NOMO-1 (cell line): ENCODE data around the gene MTCH1.
A peak's percentile ranks its signal among the peaks of the same experiment; 100 is the strongest.
"Not testable (repeated sequence)": the region's sequence is repeated elsewhere in the genome, so short reads cannot be mapped to it uniquely, and the experiment has no call there.

Experiments used
- DNase-seq, 2 experiments: peaks; one replicate each; lab custom pipeline; 2025; ENCODE audit not compliant: unreplicated experiment in 2 of 2; lab: John Stamatoyannopoulos, UW

The MTCH1 gene

DNA sequence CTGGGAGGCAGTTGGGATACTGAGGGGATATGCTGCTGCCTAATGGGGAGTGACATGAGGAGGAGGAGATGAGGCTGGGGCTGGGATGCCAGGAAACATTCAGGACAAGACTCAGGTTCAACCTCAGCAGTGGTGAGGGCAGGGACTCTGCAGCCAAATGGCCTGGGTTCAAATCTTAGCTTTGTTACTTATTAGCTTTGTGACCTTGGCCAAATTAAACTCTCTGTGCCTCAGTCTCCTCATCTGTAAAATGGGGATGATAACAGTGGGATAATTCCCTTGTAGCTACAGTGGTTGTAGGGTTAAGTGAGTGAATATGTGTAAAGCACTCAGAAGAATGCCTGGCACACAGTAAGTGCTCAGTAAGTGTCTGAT is 29.6 kb downstream of the MTCH1 start:
- DNase-seq = no peak

DNA sequence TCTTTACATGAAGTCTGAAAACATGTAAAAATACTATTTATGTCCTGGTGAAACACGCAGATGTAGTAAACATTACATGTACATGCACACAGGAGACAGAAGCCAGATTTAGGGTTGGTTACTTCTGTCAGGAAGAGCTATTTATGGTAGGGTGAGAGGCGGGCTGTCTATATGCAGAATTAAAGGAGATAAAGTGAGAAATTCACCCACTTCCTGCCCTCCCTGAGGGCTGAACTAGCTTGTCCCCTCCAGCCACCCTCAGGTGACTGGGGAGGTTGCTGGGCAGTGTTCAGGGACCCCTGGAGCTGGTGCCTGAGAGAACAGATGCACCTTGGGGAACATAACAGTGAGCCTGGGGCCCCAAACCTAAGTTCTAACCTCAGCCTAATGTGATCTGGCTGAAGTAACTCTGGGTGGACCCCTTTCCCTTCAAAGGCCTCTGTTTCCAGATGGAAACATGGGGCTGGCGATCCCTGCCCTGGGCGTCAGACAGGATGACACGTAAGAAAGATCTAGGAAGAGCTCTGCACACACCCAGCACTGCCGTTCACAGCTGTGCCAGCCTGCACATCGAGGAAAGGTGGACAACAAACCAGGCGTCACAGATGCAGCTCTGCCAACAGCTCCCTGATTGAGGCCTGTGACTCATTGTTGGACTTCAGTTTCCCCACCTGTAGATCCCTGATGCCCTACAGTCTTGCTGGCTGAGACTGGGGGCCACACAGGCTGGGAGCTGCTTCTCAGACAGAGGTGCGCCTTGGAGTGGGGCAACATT is 30.1 kb downstream of the MTCH1 start:
- no peak for DNase-seq

DNA sequence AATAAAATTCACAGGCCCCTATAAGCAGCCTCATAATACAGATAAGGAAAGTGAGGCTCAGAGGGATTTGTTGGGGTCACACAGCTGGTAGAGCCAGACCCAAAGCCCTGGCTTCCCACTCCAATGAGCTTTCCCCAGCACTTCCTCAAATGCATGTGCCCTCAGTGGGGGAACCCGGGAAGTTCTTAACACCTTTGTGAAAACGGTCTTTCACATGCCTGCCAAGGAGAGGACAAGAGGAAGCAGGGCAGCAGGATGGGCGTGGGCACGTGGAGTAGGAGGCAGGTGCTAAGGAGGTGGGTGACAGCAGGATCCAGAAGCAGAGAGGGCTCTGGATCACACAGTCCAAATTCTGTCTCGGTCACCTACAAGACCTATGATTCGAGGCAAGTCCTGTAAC is 30.9 kb downstream of the MTCH1 start:
- DNase-seq = no peak

DNA sequence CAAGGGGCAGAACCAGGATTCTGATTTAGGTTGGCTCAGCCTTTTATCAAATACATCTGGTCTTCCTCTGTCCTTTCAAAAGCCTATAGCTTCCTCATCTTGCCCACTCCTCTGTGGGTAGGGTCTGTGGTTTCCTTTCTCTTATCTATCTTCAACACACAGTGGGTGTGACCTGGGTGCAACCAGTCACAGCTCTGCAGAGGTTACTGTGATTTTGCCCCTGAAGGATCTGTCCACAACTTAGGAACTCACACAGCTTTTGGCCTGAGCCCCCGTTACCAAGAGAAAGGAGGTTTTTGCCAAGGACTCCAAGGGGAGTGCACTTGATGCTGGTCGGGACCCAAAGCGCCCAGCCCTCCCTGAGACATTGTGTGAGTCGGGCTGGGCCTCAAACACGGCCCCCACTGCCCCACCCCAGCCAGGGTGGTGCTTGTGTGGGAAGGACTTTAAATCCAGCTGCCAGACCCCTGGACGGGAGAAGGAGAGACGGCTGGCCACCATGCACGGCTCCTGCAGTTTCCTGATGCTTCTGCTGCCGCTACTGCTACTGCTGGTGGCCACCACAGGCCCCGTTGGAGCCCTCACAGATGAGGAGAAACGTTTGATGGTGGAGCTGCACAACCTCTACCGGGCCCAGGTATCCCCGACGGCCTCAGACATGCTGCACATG is 31.6 kb downstream of the MTCH1 start, which contains the start of gene PI16:
PI16 (plus strand) TSS at position 477 of the 670 bp plus-strand sequence; CDS start at position 500, 23 bp downstream.
- DNase-seq = peak in 1 of 2 experiments; percentile 30

DNA sequence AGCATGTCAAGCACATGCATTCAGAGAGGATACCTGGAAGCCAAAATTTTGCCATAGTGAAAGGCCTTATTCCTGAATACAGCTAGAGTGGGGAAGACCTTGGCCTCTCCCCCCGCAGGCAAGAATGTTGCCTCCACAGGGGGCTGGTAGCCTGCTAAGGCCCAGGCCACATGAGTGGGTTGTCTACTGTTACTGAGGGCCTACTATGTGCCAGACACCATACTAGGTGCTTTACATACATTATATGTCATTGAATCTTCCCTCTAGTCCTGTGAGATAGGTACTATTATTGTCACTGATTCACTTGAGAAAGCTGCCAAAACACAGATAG is 32.1 kb downstream of the MTCH1 start:
- no peak for DNase-seq

DNA sequence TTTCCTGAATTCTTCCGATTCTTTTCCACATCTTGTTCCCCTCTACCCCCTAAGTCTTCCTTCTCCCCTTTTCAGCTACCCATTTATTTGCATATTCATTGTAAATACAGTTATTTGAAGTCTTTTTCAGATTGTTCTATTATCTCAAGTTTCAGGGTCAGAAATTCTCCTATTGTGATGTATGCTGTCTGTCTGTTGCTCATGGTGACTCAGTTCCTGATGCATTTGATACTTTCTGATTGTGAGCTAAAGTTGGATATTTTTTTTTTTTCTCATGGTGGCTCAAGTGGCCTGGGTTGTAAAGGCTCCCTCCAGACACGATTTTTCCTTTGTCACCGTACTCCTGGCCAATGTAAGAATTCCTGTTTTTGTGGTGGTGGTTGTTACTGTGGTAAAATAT is 36.4 kb downstream of the MTCH1 start:
- no peak for DNase-seq

DNA sequence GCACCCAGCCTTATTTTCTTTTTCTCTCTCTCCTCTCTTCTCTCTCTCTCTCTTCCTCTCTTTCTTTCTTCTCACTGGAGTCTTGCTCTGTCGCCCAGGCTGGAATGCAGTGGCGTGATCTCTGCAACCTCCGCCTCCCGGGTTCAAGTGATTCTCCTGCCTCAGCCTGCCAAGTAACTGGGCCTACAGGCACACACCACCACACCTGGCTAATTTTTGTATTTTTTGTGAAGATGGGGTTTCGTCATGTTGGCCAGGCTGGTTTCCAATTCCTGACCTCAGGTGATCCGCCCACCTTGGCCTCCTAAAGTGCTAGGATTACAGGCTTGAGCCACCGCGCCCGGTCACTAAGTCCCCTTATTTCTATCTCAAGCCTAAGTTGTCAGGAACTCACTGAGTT is 36.9 kb downstream of the MTCH1 start:
- not testable (repeated sequence) for DNase-seq

DNA sequence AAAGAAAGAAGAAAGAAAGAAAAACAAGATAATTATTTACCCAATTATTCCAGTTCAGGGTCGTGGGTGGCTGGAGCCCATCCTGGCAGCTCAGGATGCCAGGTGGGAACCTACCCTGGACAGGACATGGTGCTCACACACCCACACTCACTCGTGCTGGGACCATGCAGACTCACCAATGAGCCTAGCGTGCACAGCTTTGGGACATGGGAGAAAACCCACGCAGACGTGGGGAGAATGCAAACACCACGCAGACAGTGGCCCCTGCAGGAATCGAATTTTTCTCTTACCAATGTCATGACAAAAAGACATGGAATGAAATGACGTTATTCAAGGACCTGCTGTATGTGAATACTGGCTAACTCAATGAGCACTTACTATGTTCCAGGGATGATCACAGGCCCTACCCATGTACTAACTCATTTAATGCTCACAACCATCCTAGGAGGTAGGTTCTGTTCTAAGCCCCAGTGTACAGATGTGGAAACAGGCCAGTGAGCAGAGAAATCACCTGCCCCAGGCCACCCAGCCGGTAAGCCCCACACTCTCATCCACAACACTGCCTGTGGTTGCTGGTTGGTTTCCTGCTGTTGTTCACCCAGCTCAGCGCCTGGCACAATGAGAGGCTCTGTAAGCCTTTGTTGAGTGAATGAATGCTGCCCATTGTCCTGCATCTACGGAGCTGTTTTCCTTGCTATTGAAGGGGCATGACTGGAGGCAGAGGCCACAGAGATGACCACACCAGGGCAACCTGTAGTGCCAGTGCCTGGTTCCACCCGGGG is 38.2 kb downstream of the MTCH1 start:
- no peak for DNase-seq

DNA sequence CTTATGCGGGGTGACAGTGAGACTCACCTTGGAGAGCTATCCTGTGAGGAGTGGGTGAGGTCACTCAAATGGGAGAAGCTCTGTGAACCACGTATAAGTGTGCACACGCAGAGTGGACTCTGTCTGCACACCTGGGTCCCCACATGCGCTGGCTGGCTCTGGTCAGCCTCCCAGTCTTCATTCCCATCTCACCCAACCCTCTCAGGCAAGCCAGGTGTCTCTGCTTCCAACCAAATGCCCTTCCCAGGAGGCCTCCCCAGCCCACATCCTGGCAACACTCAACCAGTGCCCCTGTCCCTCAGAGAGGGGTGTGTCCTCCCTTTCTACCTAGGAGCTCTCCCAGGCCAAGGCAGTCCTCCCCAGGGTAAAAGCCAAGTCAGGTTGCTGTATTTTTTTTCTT is 39.5 kb downstream of the MTCH1 start:
- DNase-seq = no peak

DNA sequence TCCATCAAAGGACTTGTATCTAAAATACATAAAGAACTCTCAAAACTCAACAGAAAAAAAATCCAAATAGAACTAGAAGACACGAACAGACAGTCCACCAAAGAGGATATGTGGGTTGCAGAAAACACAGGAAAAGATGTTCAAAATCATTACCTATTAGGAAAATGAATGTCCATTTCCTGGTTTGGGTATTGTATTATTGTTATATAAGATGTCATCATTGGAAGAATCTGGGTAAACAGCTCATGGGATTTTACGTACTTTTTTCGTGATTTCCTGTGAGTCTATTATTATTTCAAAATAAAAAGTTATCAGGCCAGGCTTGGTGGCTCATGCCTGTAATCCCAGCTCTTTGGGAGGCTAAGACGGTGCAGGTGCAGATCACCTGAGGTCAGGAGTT is 40.7 kb downstream of the MTCH1 start:
- DNase-seq = no peak

DNA sequence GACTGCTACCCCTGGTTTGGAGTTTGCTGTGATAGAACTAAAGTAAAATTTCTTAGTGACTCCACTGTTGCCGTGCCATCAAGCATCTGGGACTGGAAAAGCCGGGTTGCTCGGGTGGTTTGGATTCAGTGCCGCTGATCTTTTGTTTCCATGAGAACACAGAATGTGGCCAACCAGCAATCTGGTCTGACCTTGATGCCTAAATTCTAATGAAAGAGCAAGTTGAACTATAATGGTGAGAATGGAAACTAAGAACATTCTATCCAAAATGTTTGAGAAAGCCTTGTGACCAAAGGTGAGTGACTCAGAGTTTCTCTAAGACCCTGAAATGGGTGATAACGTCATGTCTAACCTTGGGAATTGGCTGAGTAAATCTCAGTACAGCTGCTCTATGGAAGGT is 41.3 kb downstream of the MTCH1 start:
- DNase-seq = no peak

DNA sequence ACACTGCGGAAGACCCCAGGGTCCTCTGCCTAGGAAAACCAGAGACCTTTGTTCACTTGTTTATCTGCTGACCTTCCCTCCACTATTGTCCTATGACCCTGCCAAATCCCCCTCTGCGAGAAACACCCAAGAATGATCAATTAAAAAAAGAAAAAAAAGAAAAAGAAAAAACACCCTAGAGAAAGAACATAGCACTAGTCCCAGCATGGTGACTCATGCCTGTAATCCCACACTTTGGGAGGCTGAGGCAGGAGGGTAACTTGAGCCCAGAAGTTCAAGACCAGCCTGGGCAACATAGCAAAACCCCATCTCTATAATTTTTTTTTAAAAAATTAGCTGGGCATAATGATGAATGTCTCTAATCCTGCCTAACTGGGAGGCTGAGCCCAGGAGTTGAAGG is 43.7 kb downstream of the MTCH1 start:
- not testable (repeated sequence) for DNase-seq

DNA sequence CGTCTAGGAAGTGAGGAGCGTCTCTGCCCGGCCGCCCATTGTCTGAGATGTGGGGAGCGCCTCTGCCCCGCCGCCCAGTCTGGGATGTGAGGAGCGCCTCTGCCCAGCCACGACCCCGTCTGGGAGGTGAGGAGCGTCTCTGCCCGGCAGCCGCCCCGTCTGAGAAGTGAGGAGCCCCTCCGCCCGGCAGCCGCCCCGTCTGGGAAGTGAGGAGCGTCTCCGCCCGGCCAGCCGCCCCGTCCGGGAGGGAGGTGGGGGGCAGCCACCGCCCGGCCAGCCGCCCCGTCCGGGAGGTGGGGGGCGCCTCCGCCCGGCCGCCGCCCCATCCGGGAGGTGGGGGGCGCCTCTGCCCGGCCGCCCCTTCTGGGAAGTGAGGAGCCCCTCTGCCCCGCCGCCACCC is 44.4 kb downstream of the MTCH1 start:
- DNase-seq = not testable (repeated sequence)

DNA sequence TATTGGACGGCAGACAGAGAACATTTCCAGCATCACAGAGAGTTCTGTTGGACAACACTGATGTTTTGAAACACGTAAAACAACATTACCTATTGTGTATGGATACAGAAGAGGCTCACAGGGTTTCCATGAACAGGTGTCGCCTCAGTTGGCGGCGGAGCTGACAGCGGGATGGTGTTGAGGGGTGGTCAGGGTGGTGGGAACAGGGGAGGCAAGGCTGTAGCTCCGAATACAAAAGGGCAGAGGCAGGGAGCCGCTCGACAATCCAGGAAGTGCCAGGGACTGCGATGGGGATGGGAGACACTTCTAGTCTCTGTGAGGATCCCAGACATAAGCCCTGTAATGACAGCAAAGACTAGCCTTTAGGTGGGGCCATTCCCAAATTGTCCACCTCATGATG is 46.0 kb downstream of the MTCH1 start:
- no peak for DNase-seq

DNA sequence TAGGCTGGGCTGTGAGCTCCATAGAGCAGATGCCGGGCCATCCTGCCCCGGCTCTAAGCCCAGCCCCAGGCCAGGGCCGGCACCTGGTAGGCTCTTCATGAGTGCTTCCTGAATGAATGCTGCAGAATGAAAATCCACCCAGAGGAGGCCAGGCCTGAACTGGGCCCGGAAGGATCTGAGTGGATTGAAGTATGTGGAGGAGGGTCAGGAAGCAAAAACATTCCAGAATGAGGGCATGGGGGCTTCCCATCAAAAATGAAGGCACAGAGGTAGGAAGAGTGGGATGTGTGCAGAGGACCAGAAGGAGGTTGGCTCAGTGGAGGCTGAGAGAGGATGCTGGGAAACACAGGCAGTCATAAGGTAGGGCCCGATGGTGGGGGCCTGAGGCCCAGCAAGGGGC is 47.0 kb downstream of the MTCH1 start:
- DNase-seq = not testable (repeated sequence)

DNA sequence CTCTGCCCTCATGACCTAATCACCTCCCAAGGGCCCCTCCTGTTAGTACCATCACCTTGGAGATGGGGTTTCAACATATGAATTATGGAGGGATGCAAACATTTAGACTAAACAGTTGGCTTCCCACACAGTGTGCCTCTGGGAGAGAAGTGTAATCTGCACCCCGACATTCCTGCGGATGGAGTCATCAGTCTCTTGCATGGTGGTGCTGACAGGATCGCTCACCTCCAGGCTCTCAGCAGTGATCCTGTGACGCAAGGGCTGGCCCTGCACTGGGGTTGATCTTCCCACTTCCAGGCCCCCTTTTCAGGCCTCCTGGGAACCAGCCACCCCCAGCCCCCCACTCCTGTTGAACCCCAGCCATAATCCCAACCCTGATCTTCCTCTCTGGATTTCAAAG is 47.5 kb downstream of the MTCH1 start:
- no peak for DNase-seq

DNA sequence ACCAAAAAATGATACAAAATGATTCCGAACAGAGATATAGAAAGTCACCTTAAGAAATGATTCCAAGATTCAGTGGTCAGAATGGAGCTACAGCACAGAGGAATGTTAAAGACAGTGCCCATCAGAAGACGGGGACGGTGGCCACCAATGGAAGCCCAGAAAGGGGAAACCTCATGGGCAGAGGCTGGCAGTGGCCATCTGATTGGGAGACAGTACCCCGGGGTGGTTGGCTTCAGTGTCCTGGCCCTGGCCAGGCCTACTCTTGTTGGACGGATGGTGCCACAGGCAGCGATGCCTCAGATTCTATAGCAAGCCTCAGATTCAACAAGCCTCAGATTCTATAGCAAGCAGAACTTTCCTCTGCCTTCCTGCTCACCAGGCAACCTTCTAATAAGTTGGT is 48.1 kb downstream of the MTCH1 start:
- no peak for DNase-seq

DNA sequence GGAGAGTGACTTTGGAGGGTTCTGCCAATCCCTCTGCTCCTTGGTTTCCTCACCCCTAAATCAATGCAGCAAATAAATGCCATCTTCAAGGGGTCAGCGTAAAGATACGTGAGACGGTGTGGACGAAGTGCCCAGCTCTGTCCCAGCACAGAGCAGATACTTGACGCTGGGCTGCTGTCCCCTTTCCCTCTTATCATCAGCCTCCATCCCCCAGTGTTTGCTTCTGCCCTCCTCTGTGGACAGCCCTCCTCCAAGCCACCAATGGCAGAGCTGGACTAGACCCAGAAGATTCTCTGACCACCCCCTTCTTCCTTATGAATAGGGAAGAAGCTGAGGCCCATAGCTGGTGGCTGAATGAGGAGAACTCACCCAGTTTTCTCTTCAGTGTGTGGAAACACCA is 49.2 kb downstream of the MTCH1 start:
- no peak for DNase-seq

DNA sequence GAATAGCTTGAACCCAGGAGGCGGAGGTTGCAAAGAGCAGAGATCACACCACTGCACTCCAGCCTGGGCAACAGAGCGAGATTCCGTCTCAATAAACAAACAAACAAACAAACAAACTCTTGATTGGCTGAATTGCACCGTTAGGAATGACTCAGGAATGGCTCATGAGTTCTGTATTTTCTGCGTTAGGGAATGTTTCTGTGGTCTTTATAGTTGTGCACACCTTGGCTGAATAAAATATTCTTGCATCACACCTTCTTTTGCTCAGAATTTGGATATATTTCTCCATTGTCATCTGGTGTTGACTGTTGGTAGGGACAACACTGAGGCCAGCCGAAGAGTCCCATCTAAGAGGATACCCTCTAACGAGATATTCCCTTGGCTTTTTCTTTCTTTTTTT is 51.1 kb downstream of the MTCH1 start:
- DNase-seq = no peak

DNA sequence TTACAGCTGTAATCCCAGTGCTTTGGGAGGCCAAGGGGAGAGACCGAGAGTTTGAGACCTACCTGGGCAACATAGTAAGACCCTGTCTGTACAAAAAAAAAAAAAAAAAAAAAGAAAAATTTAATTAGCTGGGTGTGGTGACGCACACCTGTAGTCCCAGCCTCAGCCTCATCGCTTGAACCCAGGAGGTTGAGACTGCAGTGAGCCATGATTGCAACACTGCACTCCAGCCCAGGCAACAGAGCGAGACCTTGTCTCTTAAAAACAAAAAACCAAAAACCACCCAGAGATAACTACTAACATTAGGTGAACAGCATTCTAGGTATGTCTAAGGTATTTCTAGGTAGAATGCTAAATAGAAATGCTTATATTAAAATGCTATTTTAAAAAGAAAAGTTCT is 52.5 kb downstream of the MTCH1 start:
- no peak for DNase-seq

DNA sequence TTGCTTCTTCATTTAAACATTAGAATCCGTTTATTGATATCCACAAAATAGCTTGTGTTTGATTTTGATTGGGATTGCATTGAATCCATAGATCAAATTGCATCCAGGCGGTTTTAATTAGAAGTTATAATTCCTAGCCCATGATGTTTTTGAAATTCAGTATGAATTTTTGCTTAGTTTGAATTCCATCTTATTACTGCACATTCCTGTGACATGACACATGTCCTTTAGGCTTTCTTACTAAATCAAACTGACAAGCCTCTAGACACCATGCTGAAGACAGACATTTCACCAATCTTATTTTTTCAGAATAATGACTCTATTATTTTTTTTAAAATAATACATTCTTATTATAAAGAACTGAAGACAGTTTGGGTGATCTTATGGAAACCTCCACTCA is 52.9 kb downstream of the MTCH1 start:
- DNase-seq = no peak

DNA sequence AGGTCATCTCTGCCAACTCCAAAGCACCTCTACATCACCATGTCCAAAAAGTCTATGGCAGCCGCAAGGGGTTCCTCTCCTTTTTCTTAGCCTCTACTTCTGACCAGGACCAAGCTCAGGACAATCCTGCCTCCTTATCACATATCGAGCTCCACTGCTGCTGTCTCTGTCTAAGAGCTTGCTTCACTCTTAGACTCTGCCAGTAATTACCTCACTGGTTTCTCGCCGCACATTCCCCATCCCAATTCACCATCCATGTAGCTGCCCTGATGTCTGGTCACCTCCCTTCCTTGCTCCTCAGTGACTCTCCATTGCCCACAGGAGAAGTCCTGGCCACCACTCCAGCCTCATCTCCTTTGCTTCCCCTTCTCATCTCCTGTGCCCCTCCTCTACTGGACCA is 55.5 kb downstream of the MTCH1 start:
- DNase-seq = no peak
